HepG2 (cell line): ENCODE data around the gene MRPL10.

Experiments used
- POLR2AphosphoS5 ChIP-seq: IDR thresholded peaks from 2 replicates; pipeline ENCODE4 v1.6.1; 2012; ENCODE audit warnings: low read depth, low read length
- SMAD9 ChIP-seq: sonication (generic); formaldehyde crosslinking; IDR thresholded peaks from 2 replicates; pipeline ENCODE4 v1.5.1; 2020; ENCODE audit warnings: mild to moderate bottlenecking, missing genetic modification reagents
- TF ChIP-seq, protein P1 (sequence below): sonication (generic); formaldehyde crosslinking; IDR thresholded peaks from 2 replicates; pipeline ENCODE4 v1.5.0; 2020; ENCODE audit warnings: mild to moderate bottlenecking, missing genetic modification reagents, moderate library complexity
- TF ChIP-seq, protein P2 (sequence below): sonication (generic); formaldehyde crosslinking; conservative IDR thresholded peaks from 2 replicates; pipeline ENCODE4 v1.8.1; 2023; ENCODE audit warnings: missing genetic modification reagents
- TF ChIP-seq, protein P3 (sequence below): sonication (generic); formaldehyde crosslinking; conservative IDR thresholded peaks from 2 replicates; pipeline ENCODE4 v1.5.0; 2020; ENCODE audit warnings: missing genetic modification reagents

DNA sequence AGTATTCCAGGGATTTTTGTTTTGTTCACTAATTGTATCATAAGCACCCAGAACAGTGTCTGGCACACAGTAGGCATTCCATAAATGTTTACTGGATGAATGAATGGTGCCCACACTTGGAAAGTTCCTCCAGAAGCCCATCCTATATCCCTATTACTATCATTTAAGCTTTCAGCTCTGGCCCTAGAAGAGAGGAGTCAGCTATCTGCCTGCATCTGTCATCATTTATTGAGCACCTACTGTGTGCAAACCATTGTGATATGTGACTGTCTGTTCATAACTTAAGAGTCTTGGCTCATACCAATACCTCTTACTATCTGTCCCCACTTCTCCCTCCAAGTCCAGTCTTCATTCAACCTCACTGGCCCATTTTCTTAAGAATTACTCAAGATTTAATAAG is 39.7 kb upstream of the MRPL10 start:
- TF ChIP-seq, protein P1, sequence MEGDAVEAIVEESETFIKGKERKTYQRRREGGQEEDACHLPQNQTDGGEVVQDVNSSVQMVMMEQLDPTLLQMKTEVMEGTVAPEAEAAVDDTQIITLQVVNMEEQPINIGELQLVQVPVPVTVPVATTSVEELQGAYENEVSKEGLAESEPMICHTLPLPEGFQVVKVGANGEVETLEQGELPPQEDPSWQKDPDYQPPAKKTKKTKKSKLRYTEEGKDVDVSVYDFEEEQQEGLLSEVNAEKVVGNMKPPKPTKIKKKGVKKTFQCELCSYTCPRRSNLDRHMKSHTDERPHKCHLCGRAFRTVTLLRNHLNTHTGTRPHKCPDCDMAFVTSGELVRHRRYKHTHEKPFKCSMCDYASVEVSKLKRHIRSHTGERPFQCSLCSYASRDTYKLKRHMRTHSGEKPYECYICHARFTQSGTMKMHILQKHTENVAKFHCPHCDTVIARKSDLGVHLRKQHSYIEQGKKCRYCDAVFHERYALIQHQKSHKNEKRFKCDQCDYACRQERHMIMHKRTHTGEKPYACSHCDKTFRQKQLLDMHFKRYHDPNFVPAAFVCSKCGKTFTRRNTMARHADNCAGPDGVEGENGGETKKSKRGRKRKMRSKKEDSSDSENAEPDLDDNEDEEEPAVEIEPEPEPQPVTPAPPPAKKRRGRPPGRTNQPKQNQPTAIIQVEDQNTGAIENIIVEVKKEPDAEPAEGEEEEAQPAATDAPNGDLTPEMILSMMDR, result no peak
- TF ChIP-seq POLR2AphosphoS5, result no peak
- no peak for TF ChIP-seq SMAD9 (CRISPR knock-in tag)
- TF ChIP-seq, protein P2, sequence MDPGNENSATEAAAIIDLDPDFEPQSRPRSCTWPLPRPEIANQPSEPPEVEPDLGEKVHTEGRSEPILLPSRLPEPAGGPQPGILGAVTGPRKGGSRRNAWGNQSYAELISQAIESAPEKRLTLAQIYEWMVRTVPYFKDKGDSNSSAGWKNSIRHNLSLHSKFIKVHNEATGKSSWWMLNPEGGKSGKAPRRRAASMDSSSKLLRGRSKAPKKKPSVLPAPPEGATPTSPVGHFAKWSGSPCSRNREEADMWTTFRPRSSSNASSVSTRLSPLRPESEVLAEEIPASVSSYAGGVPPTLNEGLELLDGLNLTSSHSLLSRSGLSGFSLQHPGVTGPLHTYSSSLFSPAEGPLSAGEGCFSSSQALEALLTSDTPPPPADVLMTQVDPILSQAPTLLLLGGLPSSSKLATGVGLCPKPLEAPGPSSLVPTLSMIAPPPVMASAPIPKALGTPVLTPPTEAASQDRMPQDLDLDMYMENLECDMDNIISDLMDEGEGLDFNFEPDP (CRISPR knock-in tag), result no peak
- TF ChIP-seq, protein P3, sequence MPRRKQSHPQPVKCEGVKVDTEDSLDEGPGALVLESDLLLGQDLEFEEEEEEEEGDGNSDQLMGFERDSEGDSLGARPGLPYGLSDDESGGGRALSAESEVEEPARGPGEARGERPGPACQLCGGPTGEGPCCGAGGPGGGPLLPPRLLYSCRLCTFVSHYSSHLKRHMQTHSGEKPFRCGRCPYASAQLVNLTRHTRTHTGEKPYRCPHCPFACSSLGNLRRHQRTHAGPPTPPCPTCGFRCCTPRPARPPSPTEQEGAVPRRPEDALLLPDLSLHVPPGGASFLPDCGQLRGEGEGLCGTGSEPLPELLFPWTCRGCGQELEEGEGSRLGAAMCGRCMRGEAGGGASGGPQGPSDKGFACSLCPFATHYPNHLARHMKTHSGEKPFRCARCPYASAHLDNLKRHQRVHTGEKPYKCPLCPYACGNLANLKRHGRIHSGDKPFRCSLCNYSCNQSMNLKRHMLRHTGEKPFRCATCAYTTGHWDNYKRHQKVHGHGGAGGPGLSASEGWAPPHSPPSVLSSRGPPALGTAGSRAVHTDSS, result no peak
